Astrocyte (in vitro differentiated cells and primary cell): ENCODE data around the gene ARPC4.

ENCODE experiments used
- CTCF ChIP-seq: IDR thresholded peaks from 2 replicates; pipeline ENCODE4 v1.5.1; 2011; ENCODE audit warnings: low read depth, mild to moderate bottlenecking, inconsistent platforms, low read length, moderate library complexity; ENCODE audit not compliant: insufficient read depth
- EZH2 ChIP-seq: IDR thresholded peaks from 2 replicates; pipeline ENCODE4 v1.6.1; 2012; ENCODE audit warnings: mild to moderate bottlenecking, low read length, inconsistent platforms; ENCODE audit not compliant: insufficient read depth

- TF ChIP-seq EZH2 (no peak), CTCF (no peak)
These were observed 32.7 kb downstream of the ARPC4 start for GRCh38 chr3:9825451-9826040.
